GM15510 (cell line): Measurements from ENCODE around the gene SLC6A13.

ENCODE experiments used
- POLR2A ChIP-seq: IDR thresholded peaks from 3 replicates; pipeline ENCODE4 v1.6.1; 2011; ENCODE audit warnings: borderline replicate concordance; ENCODE audit not compliant: insufficient read length; ENCODE audit errors: extremely low read depth

The SLC6A13 gene

DNA sequence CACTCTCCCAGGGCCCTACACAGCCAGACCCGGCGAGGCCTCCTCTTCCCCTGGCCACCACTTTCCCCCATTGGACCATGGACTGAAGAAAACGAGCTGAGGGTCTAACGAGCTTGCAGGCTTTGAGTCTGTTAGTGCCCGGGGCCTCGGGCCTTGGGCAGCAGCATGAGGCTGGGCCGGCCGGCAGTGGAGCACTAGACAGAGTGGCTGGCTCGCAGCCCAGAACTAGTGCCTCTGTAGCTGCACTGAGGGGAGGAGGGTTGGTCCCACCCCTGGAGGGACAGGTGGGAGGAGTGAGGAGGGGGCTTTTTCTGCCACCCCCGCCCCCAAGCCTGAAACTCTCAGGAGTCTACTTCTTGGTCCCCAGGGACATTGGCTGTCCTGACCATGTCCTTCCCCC lies 87.4 kb downstream of the SLC6A13 start:
- TF ChIP-seq POLR2A, result no peak

DNA sequence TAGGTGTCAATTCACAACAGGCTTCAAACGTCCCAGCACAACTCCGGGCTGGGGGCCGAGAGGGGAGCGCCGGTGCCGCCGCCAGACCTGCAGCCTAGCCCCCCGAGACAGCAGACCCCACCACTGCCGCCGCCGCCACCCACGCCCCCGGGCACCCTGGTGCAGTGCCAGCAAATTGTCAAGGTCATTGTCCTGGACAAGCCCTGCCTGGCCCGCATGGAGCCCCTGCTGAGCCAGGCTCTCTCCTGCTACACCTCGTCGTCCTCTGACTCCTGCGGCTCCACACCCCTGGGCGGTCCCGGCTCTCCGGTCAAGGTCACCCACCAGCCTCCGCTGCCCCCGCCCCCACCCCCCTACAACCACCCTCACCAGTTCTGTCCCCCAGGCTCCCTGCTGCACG lies 88.0 kb downstream of the SLC6A13 start:
- TF ChIP-seq POLR2A, result no peak

DNA sequence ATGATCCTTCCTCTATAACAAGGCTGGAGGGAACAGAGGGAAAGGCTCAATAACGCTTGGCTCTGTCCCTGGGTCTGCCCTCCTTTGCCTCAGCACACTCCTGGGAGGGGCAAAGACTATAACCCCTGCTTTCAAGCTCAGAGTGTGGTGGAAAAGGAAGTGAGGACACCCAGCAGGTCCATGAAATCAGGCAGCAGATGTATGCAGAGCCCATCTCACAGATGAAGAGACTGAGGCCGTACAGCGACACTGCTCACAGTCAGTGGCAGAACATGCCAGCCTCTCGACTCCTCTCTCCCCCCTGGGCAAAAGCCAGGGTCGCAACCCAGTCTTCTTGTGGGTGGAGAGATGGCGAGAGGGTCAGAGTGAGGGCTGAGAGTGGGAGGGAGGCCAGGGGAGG lies 88.5 kb downstream of the SLC6A13 start:
- no peak for TF ChIP-seq POLR2A

DNA sequence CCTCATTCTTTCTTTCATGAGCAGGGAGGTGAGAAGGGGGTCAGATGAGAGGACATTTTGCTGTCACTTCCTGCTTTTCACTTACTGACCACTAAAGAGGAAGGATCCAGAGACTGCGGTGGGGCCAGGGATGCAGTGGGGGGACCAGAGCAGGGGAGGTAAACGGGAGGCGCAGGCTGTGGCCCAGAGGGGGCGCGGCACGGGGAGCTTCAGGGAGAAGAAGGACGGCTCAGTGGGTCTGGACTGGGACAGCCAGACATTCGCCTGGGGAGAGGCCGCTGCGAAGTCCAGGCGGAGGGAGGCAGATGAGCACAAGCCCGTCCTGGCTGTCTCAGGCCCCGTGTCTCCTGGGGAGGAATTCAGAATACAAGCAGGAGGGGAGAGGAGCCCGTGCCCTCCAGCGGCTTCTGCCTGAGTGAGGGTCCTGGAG lies 89.9 kb downstream of the SLC6A13 start:
- no peak for TF ChIP-seq POLR2A

DNA sequence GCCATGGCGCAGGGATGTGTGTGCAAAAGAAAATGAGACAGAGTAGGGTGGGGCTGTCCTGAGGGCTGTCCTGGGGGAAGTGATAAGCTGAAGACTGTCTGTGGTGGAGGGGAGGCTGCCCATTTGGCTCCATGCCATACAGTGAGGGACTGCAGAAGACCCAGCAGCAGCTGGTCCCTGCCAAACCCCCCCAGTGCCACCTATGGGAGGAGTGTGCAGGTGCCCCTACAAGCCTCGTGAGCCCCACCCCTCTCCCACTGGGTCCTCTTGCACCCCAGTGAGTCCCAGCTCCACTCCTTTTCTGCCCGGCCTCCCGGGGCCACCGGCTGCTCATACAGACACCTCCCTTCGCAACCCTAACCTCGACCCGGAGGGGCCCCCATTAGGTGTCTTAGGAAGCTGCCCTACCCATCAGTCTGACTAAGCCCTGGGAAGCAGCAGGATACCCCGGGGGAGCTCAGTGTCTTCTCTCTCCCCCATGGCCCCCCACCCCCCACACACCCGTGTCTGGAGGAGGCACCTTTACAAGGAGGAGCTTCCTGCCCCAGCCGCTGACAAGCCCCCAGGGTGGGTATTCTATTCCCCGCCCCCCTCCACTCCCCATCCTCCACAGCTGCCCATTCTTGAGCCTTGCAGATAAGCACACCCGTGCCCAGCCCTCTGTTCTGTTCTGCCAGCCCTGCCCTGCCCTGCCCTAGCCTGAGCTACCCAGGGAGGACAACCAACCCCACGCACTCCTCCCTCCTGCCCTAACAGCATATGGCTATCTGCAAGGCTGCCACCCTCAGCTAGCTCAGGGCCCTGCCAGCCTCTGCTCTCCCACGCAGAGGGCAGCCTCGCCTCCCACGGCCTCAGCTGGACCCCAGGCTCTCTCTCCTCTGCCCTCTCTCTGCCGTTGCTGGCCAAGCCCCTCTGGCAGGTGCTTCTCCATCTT lies 90.6 kb downstream of the SLC6A13 start:
- TF ChIP-seq POLR2A, result no peak

DNA sequence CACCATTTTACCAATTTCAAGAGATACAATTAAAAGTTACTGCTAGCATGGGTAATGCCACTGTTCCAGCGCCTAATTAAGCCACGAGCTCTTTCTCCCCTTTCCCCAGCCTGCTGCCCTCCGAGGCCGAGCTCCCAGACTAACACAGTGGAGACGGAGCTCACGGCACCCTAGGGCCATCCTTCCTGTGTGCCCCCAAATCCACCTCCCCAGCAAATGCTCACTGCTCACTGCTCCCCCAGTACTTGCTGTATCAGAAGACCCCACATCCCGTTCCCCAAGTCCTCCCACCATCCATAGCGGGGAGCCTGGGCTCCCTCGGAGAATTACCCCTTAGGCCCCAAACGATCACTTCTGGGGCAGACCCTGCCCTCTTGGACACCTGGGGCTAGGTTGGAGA lies 91.4 kb downstream of the SLC6A13 start:
- no peak for TF ChIP-seq POLR2A
